ENCODE data around the gene CDKN2AIP.

Gene CDKN2AIP

GRCh38 chr4:183407635-183408464 is 36.6 kb upstream of the CDKN2AIP start:
- TF ChIP-seq CTCF (conservative IDR thresholded peaks at IDR 0.05): no peak
- H3K27ac ChIP-seq: peak overlapping the region; percentile 63

- no peak for TF ChIP-seq CTCF (conservative IDR thresholded peaks at IDR 0.05)
- H3K27ac ChIP-seq: peak overlapping the region; percentile 6; the same call in 1 of the 2 replicates
These were observed 35.6 kb upstream of the CDKN2AIP start for GRCh38 chr4:183408796-183409195.

- 0 out of 2 replicates have a peak overlapping the region, but pooled peaks have one; percentile 6 for H3K27ac ChIP-seq
- no peak for TF ChIP-seq CTCF (conservative IDR thresholded peaks at IDR 0.05)
These were observed 35.0 kb upstream of the CDKN2AIP start for GRCh38 chr4:183409483-183409882.

GRCh38 chr4:183409934-183410333 is 34.5 kb upstream of the CDKN2AIP start:
- no peak overlapping the region for H3K27ac ChIP-seq
- TF ChIP-seq CTCF (conservative IDR thresholded peaks at IDR 0.05): no peak

- TF ChIP-seq CTCF (conservative IDR thresholded peaks at IDR 0.05): no peak
- H3K27ac ChIP-seq: no peak overlapping the region
These were observed 33.1 kb upstream of the CDKN2AIP start for GRCh38 chr4:183411291-183411861.

- H3K27ac ChIP-seq: no peak overlapping the region
- no peak for TF ChIP-seq CTCF (conservative IDR thresholded peaks at IDR 0.05)
These were observed 31.6 kb upstream of the CDKN2AIP start for GRCh38 chr4:183412821-183413220.

GRCh38 chr4:183413234-183414200 is 30.9 kb upstream of the CDKN2AIP start:
- H3K27ac ChIP-seq: no peak overlapping the region
- no peak for TF ChIP-seq CTCF (conservative IDR thresholded peaks at IDR 0.05)

Data from VCaP (cell line).